Mesenchymal stem cell (in vitro differentiated cells and primary cell): Measurements from ENCODE around the gene UGT2B7.
A peak's percentile ranks its signal among the peaks of the same experiment; 100 is the strongest.
"Not testable (repeated sequence)": the region's sequence is repeated elsewhere in the genome, so short reads cannot be mapped to it uniquely, and the experiment has no call there.

ENCODE experiments used
- DNase-seq: peaks from one replicate; pipeline ENCODE4 v3.0.0-alpha.2; 2013
- H2AFZ ChIP-seq: one replicate; pipeline ENCODE4 v1.6.1; 2013; ENCODE audit warnings: low read depth, mild to moderate bottlenecking, control low read depth, inconsistent platforms, low read length, moderate library complexity
- H2AK5ac ChIP-seq: 2 replicates; pipeline ENCODE4 v1.6.1; 2013; ENCODE audit warnings: low read length, moderate library complexity, mild to moderate bottlenecking, inconsistent platforms; ENCODE audit not compliant: severe bottlenecking
- H2BK120ac ChIP-seq: one replicate; pipeline ENCODE4 v1.6.1; 2013; ENCODE audit warnings: low read depth, mild to moderate bottlenecking, inconsistent platforms, low read length, moderate library complexity
- H2BK12ac ChIP-seq, 2 experiments: one replicate each; pipeline ENCODE4 v1.6.1; 2013; ENCODE audit warnings: inconsistent platforms in 2 of 2, low read length in 2 of 2, mild to moderate bottlenecking in 2 of 2, moderate library complexity in 2 of 2, control low read depth in 1 of 2
- H2BK15ac ChIP-seq: one replicate; pipeline ENCODE4 v1.6.1; 2013; ENCODE audit warnings: mild to moderate bottlenecking, low read depth, inconsistent platforms; ENCODE audit not compliant: poor library complexity, severe bottlenecking
- H2BK5ac ChIP-seq: 2 replicates; pipeline ENCODE4 v1.6.1; 2013; ENCODE audit warnings: low read depth, mild to moderate bottlenecking, low read length, control low read depth, inconsistent platforms; ENCODE audit not compliant: poor library complexity, severe bottlenecking
- H3K14ac ChIP-seq, 2 experiments: one replicate each; pipeline ENCODE4 v1.6.1; 2013; ENCODE audit warnings: inconsistent platforms in 2 of 2, low read length in 2 of 2, control low read depth in 1 of 2, mild to moderate bottlenecking in 1 of 2, moderate library complexity in 1 of 2
- H3K18ac ChIP-seq, 2 experiments: one replicate each; pipeline ENCODE4 v1.6.1; 2013; ENCODE audit warnings: inconsistent platforms in 2 of 2, low read length in 2 of 2, control low read depth in 1 of 2, low read depth in 1 of 2, mild to moderate bottlenecking in 1 of 2
- H3K23ac ChIP-seq, 2 experiments: one replicate each; pipeline ENCODE4 v1.6.1; 2013; ENCODE audit warnings: inconsistent platforms in 2 of 2, low read length in 2 of 2, mild to moderate bottlenecking in 2 of 2, moderate library complexity in 2 of 2, control low read depth in 1 of 2
- H3K27ac ChIP-seq: 2 replicates; pipeline ENCODE4 v1.5.1; 2013; ENCODE audit warnings: mild to moderate bottlenecking, moderate library complexity, low read length, control low read depth, inconsistent platforms; ENCODE audit not compliant: poor library complexity, severe bottlenecking
- H3K27me3 ChIP-seq, 2 experiments: 2 replicates each; pipeline versions ENCODE4 v1.6.1 to v1.7.0; 2013; ENCODE audit warnings: low read length in 2 of 2, mild to moderate bottlenecking in 2 of 2, moderate library complexity in 2 of 2, control low read depth in 1 of 2, inconsistent platforms in 1 of 2; ENCODE audit not compliant: control insufficient read depth in 1 of 2, insufficient read depth in 1 of 2
- H3K36me3 ChIP-seq, 2 experiments: 2 replicates each; pipeline versions ENCODE4 v1.6.1 to v1.7.0; 2013; ENCODE audit warnings: low read length in 2 of 2, control low read depth in 1 of 2, inconsistent platforms in 1 of 2, low read depth in 1 of 2, mild to moderate bottlenecking in 1 of 2; ENCODE audit not compliant: insufficient read depth in 2 of 2, control insufficient read depth in 1 of 2
- H3K4ac ChIP-seq, 2 experiments: one replicate each; pipeline ENCODE4 v1.6.1; 2013; ENCODE audit warnings: inconsistent platforms in 2 of 2, low read length in 2 of 2, mild to moderate bottlenecking in 2 of 2, moderate library complexity in 2 of 2, control low read depth in 1 of 2, low read depth in 1 of 2
- H3K4me1 ChIP-seq: 2 replicates; pipeline ENCODE4 v1.6.1; 2013; ENCODE audit warnings: low read depth, low read length, control low read depth; ENCODE audit not compliant: control insufficient read depth, insufficient read depth
- H3K4me2 ChIP-seq: 2 replicates; pipeline ENCODE4 v1.6.1; 2013; ENCODE audit warnings: low read length, mild to moderate bottlenecking, inconsistent platforms; ENCODE audit not compliant: poor library complexity, severe bottlenecking
- H3K4me3 ChIP-seq, 2 experiments: 2 replicates each; pipeline versions ENCODE4 v1.5.1 to v1.7.0; 2013; ENCODE audit warnings: low read length in 2 of 2, mild to moderate bottlenecking in 2 of 2, control low read depth in 1 of 2, low read depth in 1 of 2; ENCODE audit not compliant: insufficient read depth in 1 of 2
- H3K79me1 ChIP-seq: replicated peaks from 2 replicates; pipeline ENCODE4 v1.6.1; 2013; ENCODE audit warnings: mild to moderate bottlenecking, control low read depth, low read length, inconsistent platforms; ENCODE audit not compliant: poor library complexity, severe bottlenecking
- H3K9ac ChIP-seq: 2 replicates; pipeline ENCODE4 v1.7.0; 2013; ENCODE audit warnings: mild to moderate bottlenecking, low read length, moderate library complexity
- H3K9me3 ChIP-seq: 2 replicates; pipeline ENCODE4 v1.7.0; 2013; ENCODE audit warnings: mild to moderate bottlenecking, low read length; ENCODE audit not compliant: control insufficient read depth
- H4K8ac ChIP-seq: one replicate; pipeline ENCODE4 v1.6.1; 2013; ENCODE audit warnings: inconsistent platforms, mild to moderate bottlenecking, low read length, moderate library complexity
- H4K91ac ChIP-seq: one replicate; pipeline ENCODE4 v1.6.1; 2013; ENCODE audit warnings: mild to moderate bottlenecking, low read length, inconsistent platforms
- WGBS: methylation state at CpG from one replicate; pipeline ENCODE4 v1.1.7; 2013; ENCODE audit warnings: mixed read lengths; 5-methylcytosine and 5-hydroxymethylcytosine counted together

UGT2B7 gene

GRCh38 chr4:69098470-69098869, 2.2 kb downstream of the UGT2B7 start:
- Histone ChIP-seq H4K8ac (no peak overlapping the region), H3K4ac (no peak overlapping the region), H2BK15ac (no peak overlapping the region), H3K14ac (no peak overlapping the region), H3K9me3 (no peaks in the 10 kb centered on the region), H3K4me3 (no peak overlapping the region), H4K91ac (no peak overlapping the region), H3K36me3 (peaks cover 0 to 5% of the 10 kb centered on the region in 2 experiments), H2BK5ac (no peak overlapping the region), H2AFZ (no peak overlapping the region), H2BK12ac (no peak overlapping the region), H3K18ac (no peak overlapping the region), H3K9ac (no peak overlapping the region), H2AK5ac (no peak overlapping the region), H3K4me2 (no peak overlapping the region), H3K79me1 (peaks cover 2% of the 10 kb centered on the region), H3K23ac (no peak overlapping the region), H3K27ac (no peak overlapping the region), H3K4me1 (no peaks in the 10 kb centered on the region), H3K27me3 (no peaks in the 10 kb centered on the region), H2BK120ac (no peak overlapping the region)
- no peak for DNase-seq
- 100% methylated on average over 3 of the region's 4 CpGs for WGBS

GRCh38 chr4:69099910-69100309, 3.6 kb downstream of the UGT2B7 start:
- H3K14ac ChIP-seq: no peak overlapping the region
- no peak for DNase-seq
- no peak overlapping the region for H3K27ac ChIP-seq
- H3K9ac ChIP-seq: no peak overlapping the region
- no peak overlapping the region for H2AK5ac ChIP-seq
- peaks cover 0 to 6% of the 10 kb centered on the region in 2 experiments for H3K36me3 ChIP-seq
- 92% methylated on average over 2 of the region's 4 CpGs for WGBS
- no peaks in the 10 kb centered on the region for H3K9me3 ChIP-seq
- no peaks in the 10 kb centered on the region for H3K27me3 ChIP-seq
- no peak overlapping the region for H3K4me3 ChIP-seq
- no peak overlapping the region for H3K23ac ChIP-seq
- peaks cover 6% of the 10 kb centered on the region for H3K79me1 ChIP-seq
- H2BK15ac ChIP-seq: no peak overlapping the region
- no peak overlapping the region for H2BK12ac ChIP-seq
- no peak overlapping the region for H4K91ac ChIP-seq
- no peak overlapping the region for H3K18ac ChIP-seq
- H3K4me1 ChIP-seq: no peaks in the 10 kb centered on the region
- no peak overlapping the region for H3K4me2 ChIP-seq
- no peak overlapping the region for H4K8ac ChIP-seq
- H3K4ac ChIP-seq: no peak overlapping the region
- H2BK120ac ChIP-seq: no peak overlapping the region
- no peak overlapping the region for H2AFZ ChIP-seq
- H2BK5ac ChIP-seq: no peak overlapping the region

- not testable (repeated sequence) for H3K4me1 ChIP-seq, H3K4me3 ChIP-seq, H2BK15ac ChIP-seq, H2AFZ ChIP-seq, H3K27ac ChIP-seq, H2BK120ac ChIP-seq, H2BK12ac ChIP-seq, H2AK5ac ChIP-seq, H2BK5ac ChIP-seq, H3K9me3 ChIP-seq, H3K18ac ChIP-seq, H3K27me3 ChIP-seq, H3K36me3 ChIP-seq, H3K23ac ChIP-seq, H3K14ac ChIP-seq, H4K91ac ChIP-seq, H4K8ac ChIP-seq, H3K4me2 ChIP-seq, H3K9ac ChIP-seq, H3K4ac ChIP-seq
- 62% methylated on average over 2 of the region's 2 CpGs for WGBS
- peaks cover 11% of the 10 kb centered on the region for H3K79me1 ChIP-seq
- DNase-seq: peak; percentile 31
Measured at GRCh38 chr4:69102668-69103067, 6.4 kb downstream of the UGT2B7 start.

GRCh38 chr4:69104719-69105275, 8.5 kb downstream of the UGT2B7 start:
- H3K18ac ChIP-seq: no peak overlapping the region
- H3K23ac ChIP-seq: no peak overlapping the region
- no peak overlapping the region for H3K4me2 ChIP-seq
- no peak overlapping the region for H3K14ac ChIP-seq
- H2BK5ac ChIP-seq: no peak overlapping the region
- no peak overlapping the region for H2BK12ac ChIP-seq
- no peak for DNase-seq
- no peak overlapping the region for H3K4ac ChIP-seq
- no peak overlapping the region for H3K27ac ChIP-seq
- H3K4me3 ChIP-seq: no peak overlapping the region
- no peak overlapping the region for H4K91ac ChIP-seq
- no peak overlapping the region for H3K9ac ChIP-seq
- no peaks in the 10 kb centered on the region for H3K4me1 ChIP-seq
- no peak overlapping the region for H4K8ac ChIP-seq
- H3K36me3 ChIP-seq: peaks cover 0 to 12% of the 10 kb centered on the region in 2 experiments
- WGBS: 100% methylated on average over 1 of the region's 2 CpGs
- H2BK15ac ChIP-seq: no peak overlapping the region
- H2AK5ac ChIP-seq: no peak overlapping the region
- no peak overlapping the region for H2BK120ac ChIP-seq
- H3K9me3 ChIP-seq: no peaks in the 10 kb centered on the region
- H2AFZ ChIP-seq: no peak overlapping the region
- peaks cover 12% of the 10 kb centered on the region for H3K79me1 ChIP-seq
- H3K27me3 ChIP-seq: no peaks in the 10 kb centered on the region
